ENCODE measurements around the gene BACH2.

DNA sequence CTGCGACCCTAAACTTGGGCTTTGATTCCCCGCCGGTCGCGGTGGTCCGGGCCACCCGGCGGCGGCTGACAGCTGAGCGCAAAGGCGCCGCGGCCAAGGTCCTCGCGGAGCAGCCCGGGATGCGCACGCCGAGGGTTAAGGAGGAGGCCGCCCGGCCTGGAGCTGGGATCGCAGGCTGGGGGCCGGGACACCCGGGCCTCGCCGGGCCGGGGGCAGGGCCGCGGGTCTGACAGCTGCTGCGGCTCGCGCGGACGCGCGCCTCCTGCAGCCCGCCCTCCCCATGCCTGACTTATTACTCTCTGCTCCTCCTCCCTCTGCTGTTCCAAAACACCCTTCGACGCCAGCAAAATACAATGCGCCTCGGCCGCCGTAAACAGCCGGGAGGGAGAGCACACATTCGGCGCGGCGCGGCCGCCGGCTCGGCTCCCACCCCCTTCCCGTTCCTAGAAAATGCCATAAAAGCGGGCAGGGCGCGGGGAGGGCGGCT lies 746 bp downstream of the BACH2 start:
- TF ChIP-seq POLR2A (IDR thresholded peaks at IDR 0.05): peak in 1 of 2 donors; percentile 42
- TF ChIP-seq, protein P1, sequence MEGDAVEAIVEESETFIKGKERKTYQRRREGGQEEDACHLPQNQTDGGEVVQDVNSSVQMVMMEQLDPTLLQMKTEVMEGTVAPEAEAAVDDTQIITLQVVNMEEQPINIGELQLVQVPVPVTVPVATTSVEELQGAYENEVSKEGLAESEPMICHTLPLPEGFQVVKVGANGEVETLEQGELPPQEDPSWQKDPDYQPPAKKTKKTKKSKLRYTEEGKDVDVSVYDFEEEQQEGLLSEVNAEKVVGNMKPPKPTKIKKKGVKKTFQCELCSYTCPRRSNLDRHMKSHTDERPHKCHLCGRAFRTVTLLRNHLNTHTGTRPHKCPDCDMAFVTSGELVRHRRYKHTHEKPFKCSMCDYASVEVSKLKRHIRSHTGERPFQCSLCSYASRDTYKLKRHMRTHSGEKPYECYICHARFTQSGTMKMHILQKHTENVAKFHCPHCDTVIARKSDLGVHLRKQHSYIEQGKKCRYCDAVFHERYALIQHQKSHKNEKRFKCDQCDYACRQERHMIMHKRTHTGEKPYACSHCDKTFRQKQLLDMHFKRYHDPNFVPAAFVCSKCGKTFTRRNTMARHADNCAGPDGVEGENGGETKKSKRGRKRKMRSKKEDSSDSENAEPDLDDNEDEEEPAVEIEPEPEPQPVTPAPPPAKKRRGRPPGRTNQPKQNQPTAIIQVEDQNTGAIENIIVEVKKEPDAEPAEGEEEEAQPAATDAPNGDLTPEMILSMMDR (IDR thresholded peaks at IDR 0.05): no peak
- TF ChIP-seq POLR2AphosphoS5 (IDR thresholded peaks at IDR 0.05; ENCODE audit: insufficient read depth in 1 of 2, low read depth in 1 of 2): peak in 1 of 2 donors; percentile 26
